A673 (cell line): ENCODE results near the gene DUOXA1. TPM values are rescaled to one million over a fixed set of nuclear protein-coding genes. Genes with fewer than 3 reads are reported as not detected.

Experiments used
- BruUV-seq: library from RNA; stranded (reverse); fragments of 400-500 nt; replicated peaks from 2 replicates; lab custom pipeline; 2021; lab: Mats Ljungman, UMichigan
- CTCF ChIA-PET: fragments of 300-600 bp; sonication (Branson Sonifier 250); formaldehyde crosslinking; loops from one replicate; lab custom pipeline; 2022; ENCODE audit warnings: antibody characterized with exemption; lab: Charles Lee
- POLR2A ChIA-PET: fragments of 300-600 bp; sonication (Branson Sonifier 250); formaldehyde crosslinking; loops from one replicate; lab custom pipeline; 2022; ENCODE audit warnings: antibody characterized with exemption; ENCODE audit not compliant: low non-redundant PET; lab: Charles Lee
- DNase-seq: peaks from one replicate; pipeline ENCODE4 v3.0.0-alpha.2; 2015; ENCODE audit warnings: low spot score
- H3K27ac ChIP-seq: fragments of 200-600 bp; sonication (generic); 2 replicates; pipeline ENCODE4 v1.5.1; 2016; ENCODE audit warnings: mixed run types, low read depth, mild to moderate bottlenecking, mixed read lengths, antibody characterized with exemption, low read length; ENCODE audit not compliant: poor library complexity, severe bottlenecking
- H3K27me3 ChIP-seq: fragments of 200-600 bp; sonication (generic); replicated peaks from 2 replicates; pipeline ENCODE4 v1.6.1; 2017; ENCODE audit warnings: mixed run types, low read depth, mild to moderate bottlenecking, mixed read lengths, antibody characterized with exemption, low read length; ENCODE audit not compliant: insufficient read depth, poor library complexity
- H3K36me3 ChIP-seq: fragments of 200-600 bp; sonication (generic); 2 replicates; pipeline ENCODE4 v1.6.1; 2016; ENCODE audit warnings: mixed run types, mild to moderate bottlenecking, mixed read lengths, antibody characterized with exemption, low read length; ENCODE audit not compliant: insufficient read depth, poor library complexity, severe bottlenecking
- H3K4me1 ChIP-seq: fragments of 200-600 bp; sonication (generic); 2 replicates; pipeline ENCODE4 v1.6.1; 2017; ENCODE audit warnings: mixed run types, mild to moderate bottlenecking, mixed read lengths, antibody characterized with exemption, low read length; ENCODE audit not compliant: insufficient read depth, poor library complexity, severe bottlenecking
- H3K4me3 ChIP-seq: fragments of 200-600 bp; sonication (generic); 2 replicates; pipeline ENCODE4 v1.5.1; 2016; ENCODE audit warnings: low read depth, mixed run types, mild to moderate bottlenecking, mixed read lengths, low read length; ENCODE audit not compliant: poor library complexity, severe bottlenecking
- H3K9me3 ChIP-seq: fragments of 200-600 bp; sonication (generic); 2 replicates; pipeline ENCODE4 v1.6.1; 2016; ENCODE audit warnings: mixed run types, low read depth, mild to moderate bottlenecking, mixed read lengths, antibody characterized with exemption, low read length; ENCODE audit not compliant: poor library complexity, severe bottlenecking
- EZH2 ChIP-seq: fragments of 200-600 bp; sonication (generic); IDR thresholded peaks from 2 replicates; pipeline ENCODE4 v1.6.1; 2017; ENCODE audit warnings: borderline replicate concordance, low read depth, mild to moderate bottlenecking, mixed read lengths, antibody characterized with exemption, low read length; ENCODE audit not compliant: poor library complexity, severe bottlenecking
- intact Hi-C: fragments of 100-400 bp; cut with micrococcal nuclease; formaldehyde crosslinking; loops from one replicate; pipeline ENCODE4 v1.10.0; 2022; ENCODE audit not compliant: unreplicated experiment
- total RNA-seq: library from RNA; stranded (reverse); gene quantifications from 2 replicates; pipeline ENCODE4 v1.2.3, GENCODE V29; 2021
- TF ChIP-seq, protein P1 (sequence below): fragments of 300-800, 200-600 bp; sonication (generic); conservative IDR thresholded peaks from 2 replicates; pipeline ENCODE4 v1.5.1; 2017; ENCODE audit warnings: low read depth, mild to moderate bottlenecking, antibody characterized with exemption, low read length, moderate library complexity, mixed read lengths

Gene DUOXA1
- total RNA-seq, 1 experiment from 2014 or later: 0.95 TPM

DNA sequence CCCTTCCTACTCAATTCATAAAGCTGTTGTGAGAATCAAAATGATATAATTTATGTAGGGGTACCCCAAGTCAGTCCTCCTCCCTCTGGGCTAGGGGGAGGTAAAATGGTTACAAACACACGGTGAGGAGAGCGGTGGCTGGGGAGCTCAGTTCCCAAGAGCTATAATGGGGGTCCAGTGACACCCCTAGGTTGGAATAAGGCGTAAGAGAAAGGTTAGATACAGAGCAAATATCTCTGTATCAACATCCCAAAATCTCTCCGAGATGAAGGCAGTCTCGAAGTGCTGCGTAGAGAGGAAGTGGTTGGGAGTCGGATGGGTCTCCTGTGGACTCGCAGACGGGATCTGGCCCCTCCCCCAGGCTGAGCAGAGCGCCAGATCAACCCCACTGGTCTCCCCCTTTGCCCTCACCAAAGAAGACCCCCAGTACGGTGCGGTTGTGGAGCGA lies 17.5 kb downstream of the DUOXA1 start:
- BruUV-seq: no TSS peak
- Histone ChIP-seq H3K27me3 (peaks cover 34% of the 10 kb centered on the region), H3K9me3 (no peaks in the 10 kb centered on the region), H3K4me1 (peaks cover 8% of the 10 kb centered on the region), H3K36me3 (no peaks in the 10 kb centered on the region), H3K4me3 (peak overlapping the region; percentile 43), H3K27ac (no peak overlapping the region)
- intact Hi-C loops: loop anchor here (10.0 kb wide), 1 partner anchor 527 kb away; no protein-coding TSS in a partner anchor
- DNase-seq: peak; percentile 42
- TF ChIP-seq, protein P1, sequence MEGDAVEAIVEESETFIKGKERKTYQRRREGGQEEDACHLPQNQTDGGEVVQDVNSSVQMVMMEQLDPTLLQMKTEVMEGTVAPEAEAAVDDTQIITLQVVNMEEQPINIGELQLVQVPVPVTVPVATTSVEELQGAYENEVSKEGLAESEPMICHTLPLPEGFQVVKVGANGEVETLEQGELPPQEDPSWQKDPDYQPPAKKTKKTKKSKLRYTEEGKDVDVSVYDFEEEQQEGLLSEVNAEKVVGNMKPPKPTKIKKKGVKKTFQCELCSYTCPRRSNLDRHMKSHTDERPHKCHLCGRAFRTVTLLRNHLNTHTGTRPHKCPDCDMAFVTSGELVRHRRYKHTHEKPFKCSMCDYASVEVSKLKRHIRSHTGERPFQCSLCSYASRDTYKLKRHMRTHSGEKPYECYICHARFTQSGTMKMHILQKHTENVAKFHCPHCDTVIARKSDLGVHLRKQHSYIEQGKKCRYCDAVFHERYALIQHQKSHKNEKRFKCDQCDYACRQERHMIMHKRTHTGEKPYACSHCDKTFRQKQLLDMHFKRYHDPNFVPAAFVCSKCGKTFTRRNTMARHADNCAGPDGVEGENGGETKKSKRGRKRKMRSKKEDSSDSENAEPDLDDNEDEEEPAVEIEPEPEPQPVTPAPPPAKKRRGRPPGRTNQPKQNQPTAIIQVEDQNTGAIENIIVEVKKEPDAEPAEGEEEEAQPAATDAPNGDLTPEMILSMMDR: no peak
- TF ChIP-seq EZH2: no peak
- ChIA-PET POLR2A (no interaction called here), CTCF (no interaction called here)

- ChIA-PET POLR2A (no interaction called here), CTCF (no interaction called here)
- H3K9me3 ChIP-seq: no peaks in the 10 kb centered on the region
- peaks cover 8% of the 10 kb centered on the region for H3K4me1 ChIP-seq
- BruUV-seq: no TSS peak
- H3K4me3 ChIP-seq: no peak overlapping the region
- H3K27me3 ChIP-seq: peaks cover 34% of the 10 kb centered on the region
- no peak overlapping the region for H3K27ac ChIP-seq
- no peak for DNase-seq
- TF ChIP-seq, protein P1: no peak
- no peak for TF ChIP-seq EZH2
- no peaks in the 10 kb centered on the region for H3K36me3 ChIP-seq
- intact Hi-C loops: loop anchor here (10.0 kb wide), 1 partner anchor 527 kb away; no protein-coding TSS in a partner anchor
Observed at GRCh38 chr15:45111390-45112142, 18.1 kb downstream of the DUOXA1 start.

GRCh38 chr15:45110256-45110820 lies 19.3 kb downstream of the DUOXA1 start:
- Histone ChIP-seq H3K36me3 (no peaks in the 10 kb centered on the region), H3K4me3 (no peak overlapping the region), H3K27me3 (peaks cover 34% of the 10 kb centered on the region), H3K4me1 (peaks cover 8% of the 10 kb centered on the region), H3K27ac (no peak overlapping the region), H3K9me3 (no peaks in the 10 kb centered on the region)
- intact Hi-C loops: loop anchor here (10.0 kb wide), 1 partner anchor 526 kb away; no protein-coding TSS in a partner anchor
- ChIA-PET POLR2A (no interaction called here), CTCF (interaction anchor here (0.6 kb wide), 1 partner anchor 29 kb away, joined by 3 read pairs; no protein-coding TSS in a partner anchor)
- no TSS peak for BruUV-seq
- TF ChIP-seq, protein P1: peak; percentile 52
- no peak for TF ChIP-seq EZH2
- DNase-seq: peak; percentile 19
